MM.1S (cell line): Measurements from ENCODE around the gene TBL1X.
A peak's percentile ranks its signal among the peaks of the same experiment; 100 is the strongest.

Source experiments
- DNase-seq: peaks from one replicate; pipeline ENCODE4 v3.0.0-alpha.2; 2015
- H2AFZ ChIP-seq: fragments of 300-600 bp; sonication (generic); 2 replicates; pipeline ENCODE4 v1.6.0; 2016; ENCODE audit warnings: antibody characterized with exemption, low read length
- H3F3A ChIP-seq: fragments of 300-600 bp; sonication (generic); 2 replicates; pipeline ENCODE4 v1.6.1; 2016; ENCODE audit warnings: mild to moderate bottlenecking, antibody characterized with exemption, low read length, moderate library complexity, mixed read lengths; ENCODE audit not compliant: insufficient read depth
- H3K27ac ChIP-seq: fragments of 300-600 bp; sonication (generic); 2 replicates; pipeline ENCODE4 v1.5.1; 2016; ENCODE audit warnings: mild to moderate bottlenecking, low read length
- H3K27me3 ChIP-seq: fragments of 300-600 bp; sonication (generic); replicated peaks from 2 replicates; pipeline ENCODE4 v1.6.0; 2016; ENCODE audit warnings: low read length; ENCODE audit not compliant: insufficient read depth
- H3K36me3 ChIP-seq: fragments of 300-600 bp; sonication (generic); replicated peaks from 2 replicates; pipeline ENCODE4 v1.6.1; 2016; ENCODE audit warnings: mild to moderate bottlenecking, low read length, mixed read lengths; ENCODE audit not compliant: insufficient read depth
- H3K4me1 ChIP-seq: fragments of 300-600 bp; sonication (generic); 2 replicates; pipeline ENCODE4 v1.6.1; 2016; ENCODE audit warnings: low read length, mixed read lengths
- H3K4me2 ChIP-seq: fragments of 300-600 bp; sonication (generic); 2 replicates; pipeline ENCODE4 v1.6.0; 2016; ENCODE audit warnings: low read depth, low read length
- H3K4me3 ChIP-seq: fragments of 300-600 bp; sonication (generic); 2 replicates; pipeline ENCODE4 v1.5.1; 2016; ENCODE audit warnings: low read length, mixed read lengths
- H3K79me2 ChIP-seq: fragments of 300-600 bp; sonication (generic); 2 replicates; pipeline ENCODE4 v1.6.1; 2016; ENCODE audit warnings: mixed run types, low read length, mixed read lengths
- H3K9ac ChIP-seq: fragments of 300-600 bp; sonication (generic); 2 replicates; pipeline ENCODE4 v1.6.1; 2016; ENCODE audit warnings: low read length, mixed read lengths
- H3K9me2 ChIP-seq: fragments of 300-600 bp; sonication (generic); replicated peaks from 2 replicates; pipeline ENCODE4 v1.6.1; 2016; ENCODE audit warnings: mild to moderate bottlenecking, low read length, mixed read lengths; ENCODE audit not compliant: insufficient read depth
- H3K9me3 ChIP-seq: fragments of 300-600 bp; sonication (generic); replicated peaks from 2 replicates; pipeline ENCODE4 v1.6.1; 2016; ENCODE audit warnings: mild to moderate bottlenecking, low read length, mixed read lengths; ENCODE audit not compliant: insufficient read depth
- H4K20me1 ChIP-seq: fragments of 300-600 bp; sonication (generic); 2 replicates; pipeline ENCODE4 v1.6.1; 2016; ENCODE audit warnings: mild to moderate bottlenecking, low read length, moderate library complexity, mixed read lengths; ENCODE audit not compliant: insufficient read depth
- CTCF ChIP-seq: fragments of 300-600 bp; sonication (generic); IDR thresholded peaks from 2 replicates; pipeline ENCODE4 v1.5.1; 2016; ENCODE audit warnings: antibody characterized with exemption, low read length, mixed read lengths
- EZH2 ChIP-seq: fragments of 300-600 bp; sonication (generic); optimal IDR thresholded peaks from 2 replicates; pipeline ENCODE3; 2017; ENCODE audit warnings: low read depth, mild to moderate bottlenecking, antibody characterized with exemption, low read length, mixed read lengths
- EZH2phosphoT487 ChIP-seq: fragments of 300-600 bp; sonication (generic); IDR thresholded peaks from 2 replicates; pipeline ENCODE4 v1.6.1; 2018; ENCODE audit warnings: antibody characterized with exemption, low read length

TBL1X gene

DNA sequence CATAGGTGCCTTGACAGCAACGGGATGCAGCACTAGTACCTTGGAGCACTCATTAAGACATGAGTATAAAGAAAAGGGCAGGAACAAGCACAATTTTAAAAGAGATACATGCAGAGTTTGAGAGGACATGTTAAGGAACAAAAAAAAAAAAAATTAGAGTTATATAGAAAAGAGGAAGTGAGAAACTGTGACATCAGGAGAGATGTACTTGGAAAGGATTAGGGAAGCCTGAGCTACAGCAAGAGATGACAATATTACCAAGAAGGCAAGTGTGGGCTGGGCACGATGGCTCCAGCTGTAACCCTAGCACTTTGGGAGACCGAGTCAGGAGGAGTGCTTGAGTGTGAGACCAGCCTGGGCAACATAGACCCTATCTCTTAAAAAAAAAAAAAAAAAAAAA is 263.4 kb downstream of the TBL1X start:
- H3K4me2 ChIP-seq = no peak overlapping the region
- no peaks in the 10 kb centered on the region for H3F3A ChIP-seq
- H3K27me3 ChIP-seq = no peaks in the 10 kb centered on the region
- H4K20me1 ChIP-seq = no peaks in the 10 kb centered on the region
- H2AFZ ChIP-seq = no peak overlapping the region
- H3K4me3 ChIP-seq = no peak overlapping the region
- peaks cover 25% of the 10 kb centered on the region for H3K4me1 ChIP-seq
- H3K79me2 ChIP-seq = no peaks in the 10 kb centered on the region
- H3K9me3 ChIP-seq = no peaks in the 10 kb centered on the region
- H3K27ac ChIP-seq = no peak overlapping the region
- no peak for DNase-seq
- H3K9me2 ChIP-seq = no peaks in the 10 kb centered on the region
- TF ChIP-seq CTCF (no peak), EZH2phosphoT487 (no peak), EZH2 (no peak)
- H3K9ac ChIP-seq = no peak overlapping the region
- H3K36me3 ChIP-seq = no peaks in the 10 kb centered on the region

DNA sequence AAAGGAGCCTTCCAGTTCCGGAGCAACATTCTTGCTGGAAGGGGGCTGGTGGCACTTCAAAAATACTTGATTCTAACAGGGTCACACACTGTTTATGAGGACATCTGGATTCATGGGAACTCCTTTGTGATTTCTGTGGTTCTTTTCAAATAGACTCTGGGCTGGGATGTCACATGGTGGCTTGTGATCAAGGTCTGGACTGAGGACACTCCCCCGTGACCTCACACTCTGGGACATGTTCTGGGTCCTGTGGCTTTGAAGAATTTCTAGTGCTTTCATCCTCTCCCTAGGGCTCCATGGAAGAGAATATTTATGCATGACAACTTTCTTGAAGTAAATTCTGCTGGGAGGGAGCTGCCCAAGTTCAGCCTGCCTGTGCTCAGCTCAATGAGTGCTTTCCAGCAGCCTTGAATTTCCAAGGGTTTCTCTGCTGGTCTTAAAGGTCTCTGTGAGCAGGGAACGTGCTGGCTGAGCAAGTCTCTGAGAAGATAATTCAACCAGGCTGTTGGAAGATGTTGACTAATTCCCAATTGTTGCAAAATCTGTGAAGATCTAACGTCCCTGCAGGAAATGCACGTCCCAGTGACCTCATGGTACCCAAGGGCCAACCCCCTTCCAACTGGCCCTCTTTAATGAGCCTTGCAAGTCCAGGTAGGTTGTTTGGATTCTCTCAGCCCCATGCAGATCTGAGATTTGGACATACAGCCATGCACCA is 264.5 kb downstream of the TBL1X start:
- Histone ChIP-seq H3K4me1 (peaks cover 25% of the 10 kb centered on the region), H3K9me3 (no peaks in the 10 kb centered on the region)

GRCh38 chrX:9730078-9730477 is 265.2 kb downstream of the TBL1X start:
- Histone ChIP-seq H3K4me2 (no peak overlapping the region), H3K9ac (no peak overlapping the region)
- no peak for TF ChIP-seq EZH2phosphoT487
- no peak for TF ChIP-seq EZH2
- no peak for TF ChIP-seq CTCF

More for the DNA sequence above, 264.5 kb downstream of the TBL1X start:
- no peak overlapping the region for H3K4me2 ChIP-seq
- no peaks in the 10 kb centered on the region for H3K36me3 ChIP-seq
- no peaks in the 10 kb centered on the region for H3F3A ChIP-seq
- H3K27ac ChIP-seq = peak overlapping the region; percentile 38; the same call in 1 of the 2 replicates
- H3K4me3 ChIP-seq = no peak overlapping the region
- no peak overlapping the region for H2AFZ ChIP-seq
- no peaks in the 10 kb centered on the region for H3K9me2 ChIP-seq
- no peaks in the 10 kb centered on the region for H3K79me2 ChIP-seq
- DNase-seq = no peak
- no peak overlapping the region for H3K9ac ChIP-seq
- TF ChIP-seq CTCF (no peak), EZH2 (no peak), EZH2phosphoT487 (no peak)
- no peaks in the 10 kb centered on the region for H3K27me3 ChIP-seq
- no peaks in the 10 kb centered on the region for H4K20me1 ChIP-seq

More at GRCh38 chrX:9730078-9730477, 265.2 kb downstream of the TBL1X start:
- Histone ChIP-seq H3K9me3 (no peaks in the 10 kb centered on the region), H3K4me1 (peaks cover 25% of the 10 kb centered on the region), H2AFZ (no peak overlapping the region), H3K4me3 (no peak overlapping the region), H3K27ac (peak overlapping the region; percentile 64; the same call in 1 of the 2 replicates), H3K79me2 (no peaks in the 10 kb centered on the region), H3K36me3 (no peaks in the 10 kb centered on the region), H3K27me3 (no peaks in the 10 kb centered on the region), H3F3A (no peaks in the 10 kb centered on the region), H3K9me2 (no peaks in the 10 kb centered on the region), H4K20me1 (no peaks in the 10 kb centered on the region)
- DNase-seq = peak; percentile 60
